Calu3 (cell line): Measurements from ENCODE around the gene IGFBP4. TPM values are rescaled to one million over a fixed set of nuclear protein-coding genes. Genes with fewer than 3 reads are reported as not detected.

Experiments
- BruUV-seq: library from RNA; stranded (reverse); fragments of 400-500 nt; replicated peaks from 2 replicates; lab custom pipeline; 2021; lab: Mats Ljungman, UMichigan
- CTCF ChIA-PET: fragments of 300-600 bp; sonication (Branson Sonifier 250); formaldehyde crosslinking; loops from one replicate; lab custom pipeline; 2022; ENCODE audit warnings: antibody characterized with exemption; lab: Charles Lee
- DNase-seq: peaks from one replicate; pipeline ENCODE4 v3.0.0; 2022
- H3K27ac Mint-ChIP-seq: one replicate; pipeline ENCODE4 v1.8.0; 2022; ENCODE audit warnings: mixed read lengths; ENCODE audit not compliant: unreplicated experiment
- H3K27me3 Mint-ChIP-seq: one replicate; pipeline ENCODE4 v1.8.0; 2022; ENCODE audit warnings: mixed read lengths; ENCODE audit not compliant: unreplicated experiment
- H3K36me3 Mint-ChIP-seq: one replicate; pipeline ENCODE4 v1.8.0; 2022; ENCODE audit warnings: mild to moderate bottlenecking, moderate library complexity, mixed read lengths; ENCODE audit not compliant: insufficient read depth, unreplicated experiment
- H3K4me1 Mint-ChIP-seq: one replicate; pipeline ENCODE4 v1.8.0; 2022; ENCODE audit warnings: mild to moderate bottlenecking, low read depth, mixed read lengths; ENCODE audit not compliant: unreplicated experiment
- H3K4me3 Mint-ChIP-seq: one replicate; pipeline ENCODE4 v1.8.0; 2022; ENCODE audit warnings: mild to moderate bottlenecking, low read depth, moderate library complexity, mixed read lengths; ENCODE audit not compliant: unreplicated experiment
- H3K9me3 Mint-ChIP-seq: one replicate; pipeline ENCODE4 v1.8.0; 2022; ENCODE audit warnings: low read depth, mixed read lengths; ENCODE audit not compliant: unreplicated experiment
- intact Hi-C: fragments of 100-400 bp; cut with micrococcal nuclease; formaldehyde crosslinking; loops from one replicate; pipeline ENCODE4 v1.10.0; 2022; ENCODE audit not compliant: unreplicated experiment
- total RNA-seq: library from RNA; stranded (reverse); gene quantifications from 2 replicates; pipeline ENCODE4 v1.2.3, GENCODE V29; 2022
- TF ChIP-seq, protein P1 (sequence below): fragments of 200-600 bp; IDR thresholded peaks from one replicate; pipeline ENCODE4 v1.8.0; 2022; ENCODE audit warnings: antibody characterized with exemption; ENCODE audit not compliant: unreplicated experiment

Gene IGFBP4
- total RNA-seq, 1 experiment from 2014 or later: 33.9 TPM

- peak; percentile 94 for DNase-seq
- BruUV-seq: no TSS peak
- TF ChIP-seq, protein P1, sequence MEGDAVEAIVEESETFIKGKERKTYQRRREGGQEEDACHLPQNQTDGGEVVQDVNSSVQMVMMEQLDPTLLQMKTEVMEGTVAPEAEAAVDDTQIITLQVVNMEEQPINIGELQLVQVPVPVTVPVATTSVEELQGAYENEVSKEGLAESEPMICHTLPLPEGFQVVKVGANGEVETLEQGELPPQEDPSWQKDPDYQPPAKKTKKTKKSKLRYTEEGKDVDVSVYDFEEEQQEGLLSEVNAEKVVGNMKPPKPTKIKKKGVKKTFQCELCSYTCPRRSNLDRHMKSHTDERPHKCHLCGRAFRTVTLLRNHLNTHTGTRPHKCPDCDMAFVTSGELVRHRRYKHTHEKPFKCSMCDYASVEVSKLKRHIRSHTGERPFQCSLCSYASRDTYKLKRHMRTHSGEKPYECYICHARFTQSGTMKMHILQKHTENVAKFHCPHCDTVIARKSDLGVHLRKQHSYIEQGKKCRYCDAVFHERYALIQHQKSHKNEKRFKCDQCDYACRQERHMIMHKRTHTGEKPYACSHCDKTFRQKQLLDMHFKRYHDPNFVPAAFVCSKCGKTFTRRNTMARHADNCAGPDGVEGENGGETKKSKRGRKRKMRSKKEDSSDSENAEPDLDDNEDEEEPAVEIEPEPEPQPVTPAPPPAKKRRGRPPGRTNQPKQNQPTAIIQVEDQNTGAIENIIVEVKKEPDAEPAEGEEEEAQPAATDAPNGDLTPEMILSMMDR: no peak
- CTCF ChIA-PET: interaction anchor here (0.6 to 53.1 kb wide), 47 partner anchors 10 to 864 kb away, joined by 3 to 4142 read pairs (median 3); partner anchors contain the start of genes CCR7, CDC6, IGFBP4 and PSMD3
- H3K9me3 Mint-ChIP-seq: no peaks in the 10 kb centered on the region
- intact Hi-C loops: no loop called here
- peaks cover 42% of the 10 kb centered on the region for H3K4me1 Mint-ChIP-seq
- peak overlapping the region; percentile 1 for H3K27ac Mint-ChIP-seq
- peaks cover 76% of the 10 kb centered on the region for H3K27me3 Mint-ChIP-seq
- peak overlapping the region; percentile 0 for H3K4me3 Mint-ChIP-seq
- H3K36me3 Mint-ChIP-seq: no peaks in the 10 kb centered on the region
Measured at GRCh38 chr17:40485851-40486521, 42.7 kb downstream of the IGFBP4 start.

DNA sequence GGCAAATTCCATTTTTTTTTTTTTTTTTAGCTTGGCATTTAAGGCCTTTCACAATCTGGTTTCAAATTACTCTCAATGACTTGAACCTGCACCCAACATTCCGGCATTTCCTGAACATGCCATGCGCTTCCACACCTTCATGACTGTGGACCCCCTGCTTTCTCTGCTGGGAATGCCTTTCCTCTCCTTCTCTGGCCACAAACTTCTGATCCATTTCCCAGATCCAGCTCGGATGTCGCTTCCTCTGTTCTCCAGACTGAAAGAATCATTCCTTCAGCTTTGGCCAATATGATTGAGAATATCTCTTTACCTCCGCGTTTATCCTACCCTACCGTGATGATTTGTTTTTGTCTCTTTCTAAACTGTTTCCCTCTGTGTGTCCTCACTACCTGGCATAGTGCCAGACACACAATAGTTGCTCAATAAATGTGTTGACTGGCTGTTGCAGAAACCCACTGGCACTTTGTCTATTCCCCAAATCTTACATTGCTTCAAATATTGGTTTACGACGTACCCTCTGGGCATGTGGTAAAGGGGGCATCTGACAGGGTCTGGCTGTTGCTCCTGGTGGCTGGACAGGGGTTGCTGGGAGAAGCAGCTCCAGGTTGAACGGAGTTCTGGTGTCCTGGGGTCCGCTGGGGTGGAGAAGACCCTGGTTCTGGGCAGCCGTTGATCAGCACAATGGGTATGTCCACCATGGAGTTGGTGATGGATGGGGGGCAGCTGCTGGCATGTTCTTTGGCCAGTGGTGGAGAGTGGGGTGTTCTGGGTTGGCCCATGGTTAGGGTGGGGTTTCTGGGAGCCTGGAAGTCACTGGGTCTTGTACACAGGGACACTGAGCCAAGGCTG lies 43.5 kb downstream of the IGFBP4 start:
- no peaks in the 10 kb centered on the region for H3K9me3 Mint-ChIP-seq
- peaks cover 83% of the 10 kb centered on the region for H3K27me3 Mint-ChIP-seq
- TF ChIP-seq, protein P1: no peak
- peaks cover 34% of the 10 kb centered on the region for H3K4me1 Mint-ChIP-seq
- no peaks in the 10 kb centered on the region for H3K36me3 Mint-ChIP-seq
- DNase-seq: no peak
- peak overlapping the region; percentile 1 for H3K27ac Mint-ChIP-seq
- H3K4me3 Mint-ChIP-seq: no peak overlapping the region
- CTCF ChIA-PET: interaction anchor here (0.5 to 53.1 kb wide), 47 partner anchors 11 to 1001 kb away, joined by 3 to 4142 read pairs (median 3); partner anchors contain the start of genes CCR7, CDC6, IGFBP4 and PSMD3
- intact Hi-C loops: no loop called here
- BruUV-seq: no TSS peak

- intact Hi-C loops: no loop called here
Measured at GRCh38 chr17:40487371-40488020, 44.2 kb downstream of the IGFBP4 start.

More at GRCh38 chr17:40487371-40488020, 44.2 kb downstream of the IGFBP4 start:
- Mint-ChIP-seq H3K27ac (no peak overlapping the region), H3K4me3 (no peak overlapping the region), H3K9me3 (no peaks in the 10 kb centered on the region), H3K36me3 (no peaks in the 10 kb centered on the region), H3K4me1 (peaks cover 32% of the 10 kb centered on the region), H3K27me3 (peaks cover 90% of the 10 kb centered on the region)
- BruUV-seq: no TSS peak
- DNase-seq: no peak
- TF ChIP-seq, protein P1: no peak
- CTCF ChIA-PET: interaction anchor here (0.7 to 53.1 kb wide), 16 partner anchors 11 to 812 kb away, joined by 3 to 4142 read pairs (median 4); partner anchors contain the start of genes CCR7, IGFBP4, PSMD3 and TNS4
